C4-2B (cell line): ENCODE results near the gene TMPRSS9.

ENCODE experiments used
- H3K27ac ChIP-seq: fragments of 450-650 bp; 2 replicates; pipeline ENCODE4 v1.5.1; 2017
- ZFX ChIP-seq: fragments of 450-650 bp; IDR thresholded peaks from 2 replicates; pipeline ENCODE4 v1.6.1; 2017
- TF ChIP-seq, protein P1 (sequence below): fragments of 450-650 bp; conservative IDR thresholded peaks from 2 replicates; pipeline ENCODE4 v1.5.1; 2017; ENCODE audit warnings: mild to moderate bottlenecking

TMPRSS9 gene

DNA sequence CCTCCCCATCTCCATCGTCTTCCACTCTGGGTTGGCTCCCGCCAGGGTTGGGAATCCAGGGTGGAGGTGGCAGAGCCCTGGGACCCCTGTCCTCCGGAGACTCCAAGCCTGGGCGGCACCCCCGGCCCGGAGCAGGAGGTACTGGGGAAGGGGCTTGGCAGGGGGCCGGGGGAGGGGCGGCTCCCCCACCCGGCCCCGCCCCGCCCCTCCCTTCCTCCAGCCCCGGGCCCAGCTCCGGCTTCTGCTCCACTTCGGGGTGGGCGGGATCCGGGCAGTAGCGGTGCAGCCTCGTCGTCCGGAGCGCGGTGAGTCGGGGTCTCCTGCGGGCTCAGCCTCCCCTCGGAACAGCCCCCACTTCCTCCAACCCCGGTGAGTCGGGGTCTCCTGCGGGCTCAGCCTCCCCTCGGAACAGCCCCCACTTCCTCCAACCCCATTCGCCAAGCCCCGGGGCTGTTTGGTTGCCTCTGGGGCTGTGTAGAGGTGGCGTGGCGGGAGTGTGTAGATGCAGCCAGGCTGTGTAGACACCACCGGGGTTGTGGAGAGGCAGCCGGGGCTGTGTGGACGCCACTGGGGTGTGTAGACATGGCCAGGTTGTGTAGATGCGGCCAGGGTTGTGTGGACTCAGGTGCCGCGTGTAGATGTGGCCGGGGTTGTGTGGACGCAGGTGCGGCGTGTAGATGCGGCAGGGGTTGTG lies at the start of gene TMPRSS9:
Gene TMPRSS9 (plus strand): TSS at position 274 of the 694 bp plus-strand sequence. CDS start 29,521 bp downstream, outside the sequence.
- TF ChIP-seq ZFX, result no peak
- TF ChIP-seq, protein P1, sequence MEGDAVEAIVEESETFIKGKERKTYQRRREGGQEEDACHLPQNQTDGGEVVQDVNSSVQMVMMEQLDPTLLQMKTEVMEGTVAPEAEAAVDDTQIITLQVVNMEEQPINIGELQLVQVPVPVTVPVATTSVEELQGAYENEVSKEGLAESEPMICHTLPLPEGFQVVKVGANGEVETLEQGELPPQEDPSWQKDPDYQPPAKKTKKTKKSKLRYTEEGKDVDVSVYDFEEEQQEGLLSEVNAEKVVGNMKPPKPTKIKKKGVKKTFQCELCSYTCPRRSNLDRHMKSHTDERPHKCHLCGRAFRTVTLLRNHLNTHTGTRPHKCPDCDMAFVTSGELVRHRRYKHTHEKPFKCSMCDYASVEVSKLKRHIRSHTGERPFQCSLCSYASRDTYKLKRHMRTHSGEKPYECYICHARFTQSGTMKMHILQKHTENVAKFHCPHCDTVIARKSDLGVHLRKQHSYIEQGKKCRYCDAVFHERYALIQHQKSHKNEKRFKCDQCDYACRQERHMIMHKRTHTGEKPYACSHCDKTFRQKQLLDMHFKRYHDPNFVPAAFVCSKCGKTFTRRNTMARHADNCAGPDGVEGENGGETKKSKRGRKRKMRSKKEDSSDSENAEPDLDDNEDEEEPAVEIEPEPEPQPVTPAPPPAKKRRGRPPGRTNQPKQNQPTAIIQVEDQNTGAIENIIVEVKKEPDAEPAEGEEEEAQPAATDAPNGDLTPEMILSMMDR, result no peak
- no peak within 1 kb of the TSS for H3K27ac ChIP-seq

DNA sequence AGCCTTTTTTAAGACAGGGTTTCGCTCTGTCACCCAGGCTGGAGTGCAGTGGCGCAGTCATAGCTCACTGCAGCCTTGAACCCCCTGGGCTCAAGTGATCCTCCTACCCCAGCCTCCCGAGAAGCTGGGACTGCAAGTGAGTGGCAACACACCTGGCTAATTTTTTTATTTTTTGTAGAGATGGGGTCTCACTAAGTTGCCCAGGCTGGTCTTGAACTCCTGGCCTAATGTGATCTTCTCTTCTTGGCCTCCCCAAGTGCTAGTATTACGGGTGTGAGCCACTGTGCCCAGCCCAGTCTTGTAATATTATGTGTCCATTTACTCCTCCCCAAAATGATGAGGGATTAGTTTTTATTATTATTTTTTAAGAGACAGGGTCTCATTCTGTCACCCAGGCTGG lies 49.0 kb upstream of the TMPRSS9 start:
- TF ChIP-seq, protein P1, result no peak
- no peak for TF ChIP-seq ZFX
- no peak overlapping the region for H3K27ac ChIP-seq

DNA sequence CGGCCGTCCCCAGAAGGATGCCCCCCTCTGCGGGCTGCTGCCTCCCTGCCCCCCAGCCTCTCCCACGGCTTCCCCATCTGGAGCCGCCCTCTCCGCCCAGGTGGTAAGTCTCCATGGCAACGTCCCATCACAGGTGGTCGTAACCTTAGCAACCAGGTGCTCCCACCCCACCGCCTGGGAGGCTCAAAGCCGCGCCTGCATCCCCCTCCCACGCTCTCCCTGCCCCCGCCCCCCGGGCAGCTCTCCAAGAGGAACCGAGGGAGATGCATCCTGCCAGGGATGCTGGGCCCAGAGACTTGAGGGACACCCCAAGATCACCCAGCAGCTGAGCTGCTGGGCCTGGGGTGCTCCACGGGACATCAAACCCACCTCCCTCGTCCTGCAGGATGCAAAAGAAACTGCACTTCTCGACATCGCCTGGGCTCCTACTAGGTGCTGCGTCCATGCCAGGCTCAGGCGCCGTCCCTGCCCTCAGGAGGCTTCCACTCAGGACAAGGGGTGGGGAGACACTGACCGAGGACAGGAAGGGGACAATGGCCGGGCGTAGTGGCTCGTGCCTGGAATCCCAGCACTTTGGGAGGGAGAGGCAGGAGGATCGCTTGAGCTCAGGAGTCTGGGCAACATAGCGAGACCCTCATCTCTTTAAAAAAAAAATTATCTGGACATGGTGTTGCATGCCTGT lies 47.1 kb upstream of the TMPRSS9 start:
- TF ChIP-seq, protein P1, result no peak
- no peak for TF ChIP-seq ZFX
- no peak overlapping the region for H3K27ac ChIP-seq

DNA sequence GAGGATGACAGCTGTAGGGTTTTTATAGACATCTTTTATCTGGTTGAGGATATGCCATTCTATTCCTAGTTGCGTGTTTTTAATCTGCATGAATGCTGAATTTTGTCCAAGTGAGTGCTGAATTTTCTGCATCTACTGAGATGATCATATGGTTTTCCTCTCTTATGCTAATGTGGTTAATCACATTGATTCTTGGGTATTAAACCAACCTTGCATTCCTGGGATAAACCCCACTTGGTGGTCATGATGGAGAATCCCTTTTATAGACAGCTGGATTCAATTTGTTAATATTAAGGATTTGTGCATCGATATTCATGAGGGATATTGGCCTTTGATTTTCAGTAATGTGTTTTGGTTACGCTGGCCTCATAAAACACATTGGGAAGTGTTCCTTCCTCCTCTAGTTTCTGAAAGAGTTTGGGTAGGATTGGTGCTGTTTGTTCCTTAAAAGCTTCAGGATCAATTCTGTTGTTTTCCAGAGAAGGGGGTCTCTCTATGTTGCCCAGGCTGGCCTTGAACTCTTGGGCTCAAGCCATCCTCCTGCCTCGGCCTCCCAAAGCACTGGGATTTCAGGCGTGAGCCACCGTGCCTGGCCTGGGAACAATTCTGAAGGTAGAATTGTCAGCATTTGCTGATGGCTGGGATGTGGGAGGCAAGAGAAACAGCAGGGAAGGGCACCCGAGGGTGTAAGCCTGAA lies 44.8 kb upstream of the TMPRSS9 start:
- no peak overlapping the region for H3K27ac ChIP-seq

DNA sequence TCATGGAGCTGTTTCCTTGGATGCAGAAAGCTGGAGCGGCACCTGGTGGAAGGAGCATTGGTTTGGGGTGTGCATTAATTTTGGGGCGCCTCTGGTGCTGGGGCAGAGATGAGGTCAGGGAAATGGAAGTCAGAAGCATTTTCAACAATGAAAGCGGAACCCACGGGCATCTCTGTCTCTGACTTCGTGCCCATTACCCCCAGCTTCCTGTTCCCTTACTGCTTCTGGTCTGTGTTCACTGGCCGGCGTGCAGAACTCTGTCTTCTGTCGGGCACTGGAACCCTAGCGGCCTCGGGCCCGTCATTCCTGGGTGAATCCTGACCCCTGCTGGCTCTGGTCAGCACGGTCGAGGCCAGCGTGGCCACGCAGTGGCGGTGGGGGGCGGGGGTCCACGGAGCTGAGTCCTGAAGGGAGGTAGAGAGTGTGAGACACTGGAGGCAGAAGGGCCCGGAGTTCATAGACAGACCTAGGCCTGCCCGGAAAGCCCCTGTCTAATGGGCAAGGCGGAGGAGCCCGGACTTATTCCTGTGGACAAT lies 44.2 kb upstream of the TMPRSS9 start:
- TF ChIP-seq ZFX, result no peak
- TF ChIP-seq, protein P1, result no peak; the same call in 1 of the 2 replicates
- H3K27ac ChIP-seq, result no peak overlapping the region

More for the DNA sequence above, 44.8 kb upstream of the TMPRSS9 start:
- no peak for TF ChIP-seq ZFX
- TF ChIP-seq, protein P1, result no peak

DNA sequence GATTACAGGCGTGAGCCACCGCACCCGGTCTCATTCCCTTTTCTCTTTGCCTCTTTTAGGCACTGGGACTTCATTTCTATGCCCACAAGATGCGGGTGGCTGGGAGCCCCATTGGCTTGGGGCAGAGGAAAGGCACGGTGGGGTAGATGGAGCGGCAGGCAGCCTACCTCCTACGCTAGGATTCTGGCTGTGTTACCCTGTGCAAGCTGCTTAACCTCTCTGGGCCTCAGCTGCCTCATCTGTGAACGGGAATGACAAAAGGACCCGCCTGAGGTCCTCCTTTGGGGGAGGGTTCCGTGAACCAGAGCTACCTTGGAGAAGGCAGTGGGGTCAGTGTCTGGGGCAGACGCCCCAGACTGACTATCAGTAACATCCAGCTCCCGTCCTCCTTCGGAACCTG lies 42.8 kb upstream of the TMPRSS9 start:
- H3K27ac ChIP-seq, result no peak overlapping the region

More for the DNA sequence above, 42.8 kb upstream of the TMPRSS9 start:
- TF ChIP-seq ZFX, result no peak
- TF ChIP-seq, protein P1, result no peak
